ENCODE results near the gene EXOC6. TPM values are rescaled to one million over a fixed set of nuclear protein-coding genes. Genes with fewer than 3 reads are reported as not detected.
"Not testable (repeated sequence)": the region's sequence is repeated elsewhere in the genome, so short reads cannot be mapped to it uniquely, and the experiment has no call there.

The EXOC6 gene
- total RNA-seq, 1 experiment from 2014 or later: 12.9 TPM

DNA sequence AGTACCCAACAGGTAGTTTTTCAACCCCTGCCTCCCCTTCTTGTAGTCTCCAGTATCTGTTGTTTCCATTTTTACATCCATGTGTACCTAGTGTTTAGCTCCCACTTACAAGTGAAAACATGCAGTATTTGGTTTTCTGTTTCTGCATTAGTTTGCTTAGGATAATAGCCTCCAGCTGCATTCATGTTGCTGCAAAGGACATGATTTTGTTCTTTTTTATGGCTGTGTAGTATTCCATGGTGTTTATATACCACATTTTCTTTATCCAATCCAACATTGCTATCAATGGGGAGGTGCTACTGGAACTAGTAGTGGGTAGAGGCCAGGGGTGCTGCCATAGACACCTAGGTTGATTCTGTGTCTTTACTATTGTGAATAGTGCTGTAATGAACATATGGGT, 104.3 kb downstream of the EXOC6 start:
- H3K4me1 ChIP-seq (ENCODE audit: control insufficient read depth in 1 of 2, insufficient read depth in 2 of 2, low read length in 2 of 2); H3K27me3 ChIP-seq (ENCODE audit: insufficient read depth, low read length); intact Hi-C loops (cut with micrococcal nuclease); H3K79me2 ChIP-seq (ENCODE audit: insufficient read depth, low read length); H3K9me3 ChIP-seq (ENCODE audit: control insufficient read depth in 1 of 2, insufficient read depth in 1 of 2, low read depth in 1 of 2, low read length in 2 of 2); H4K20me1 ChIP-seq (ENCODE audit: insufficient read depth); RAD21 ChIA-PET (ENCODE audit: low non-redundant PET in 1 of 2, low total read pairs in 2 of 2, uncharacterized antibody in 2 of 2, unreplicated experiment in 2 of 2); H3K4me3 ChIP-seq (replicated peaks in 1 of 2; ENCODE audit: low read depth in 1 of 2, low read length in 2 of 2); H3K9ac ChIP-seq (ENCODE audit: low read length); ATAC-seq; H3K9me2 ChIP-seq (ENCODE audit: insufficient read depth); H3K4me2 ChIP-seq (ENCODE audit: low read length); DNase-seq (ENCODE audit: low read depth, low spot score); CTCF ChIA-PET; BruUV-seq (replicated peaks); POLR2A ChIA-PET; H3K27ac ChIP-seq (ENCODE audit: low read depth, low read length); H2AFZ ChIP-seq (ENCODE audit: low read depth, low read length, poor library complexity, severe bottlenecking); H3K36me3 ChIP-seq (ENCODE audit: control insufficient read depth in 1 of 2, insufficient read depth in 2 of 2, low read length in 2 of 2): not testable (repeated sequence)

- Histone ChIP-seq H3K27ac (ENCODE audit: low read depth, low read length) (no peak overlapping the region), H3K4me3 (replicated peaks in 1 of 2; ENCODE audit: low read depth in 1 of 2, low read length in 2 of 2) (no peak overlapping the region), H3K36me3 (ENCODE audit: control insufficient read depth in 1 of 2, insufficient read depth in 2 of 2, low read length in 2 of 2) (no peaks in the 10 kb centered on the region), H4K20me1 (ENCODE audit: insufficient read depth) (no peaks in the 10 kb centered on the region), H3K27me3 (ENCODE audit: insufficient read depth, low read length) (no peaks in the 10 kb centered on the region), H3K9ac (ENCODE audit: low read length) (no peak overlapping the region), H3K9me3 (ENCODE audit: control insufficient read depth in 1 of 2, insufficient read depth in 1 of 2, low read depth in 1 of 2, low read length in 2 of 2) (no peaks in the 10 kb centered on the region), H3K4me2 (ENCODE audit: low read length) (no peak overlapping the region), H3K9me2 (ENCODE audit: insufficient read depth) (no peaks in the 10 kb centered on the region), H3K79me2 (ENCODE audit: insufficient read depth, low read length) (no peaks in the 10 kb centered on the region), H3K4me1 (ENCODE audit: control insufficient read depth in 1 of 2, insufficient read depth in 2 of 2, low read length in 2 of 2) (no peaks in the 10 kb centered on the region), H2AFZ (ENCODE audit: low read depth, low read length, poor library complexity, severe bottlenecking) (no peak overlapping the region)
- POLR2A ChIA-PET: no interaction called here
- DNase-seq (ENCODE audit: low read depth, low spot score): no peak
- BruUV-seq (replicated peaks): no TSS peak
- TF ChIP-seq, protein P1, sequence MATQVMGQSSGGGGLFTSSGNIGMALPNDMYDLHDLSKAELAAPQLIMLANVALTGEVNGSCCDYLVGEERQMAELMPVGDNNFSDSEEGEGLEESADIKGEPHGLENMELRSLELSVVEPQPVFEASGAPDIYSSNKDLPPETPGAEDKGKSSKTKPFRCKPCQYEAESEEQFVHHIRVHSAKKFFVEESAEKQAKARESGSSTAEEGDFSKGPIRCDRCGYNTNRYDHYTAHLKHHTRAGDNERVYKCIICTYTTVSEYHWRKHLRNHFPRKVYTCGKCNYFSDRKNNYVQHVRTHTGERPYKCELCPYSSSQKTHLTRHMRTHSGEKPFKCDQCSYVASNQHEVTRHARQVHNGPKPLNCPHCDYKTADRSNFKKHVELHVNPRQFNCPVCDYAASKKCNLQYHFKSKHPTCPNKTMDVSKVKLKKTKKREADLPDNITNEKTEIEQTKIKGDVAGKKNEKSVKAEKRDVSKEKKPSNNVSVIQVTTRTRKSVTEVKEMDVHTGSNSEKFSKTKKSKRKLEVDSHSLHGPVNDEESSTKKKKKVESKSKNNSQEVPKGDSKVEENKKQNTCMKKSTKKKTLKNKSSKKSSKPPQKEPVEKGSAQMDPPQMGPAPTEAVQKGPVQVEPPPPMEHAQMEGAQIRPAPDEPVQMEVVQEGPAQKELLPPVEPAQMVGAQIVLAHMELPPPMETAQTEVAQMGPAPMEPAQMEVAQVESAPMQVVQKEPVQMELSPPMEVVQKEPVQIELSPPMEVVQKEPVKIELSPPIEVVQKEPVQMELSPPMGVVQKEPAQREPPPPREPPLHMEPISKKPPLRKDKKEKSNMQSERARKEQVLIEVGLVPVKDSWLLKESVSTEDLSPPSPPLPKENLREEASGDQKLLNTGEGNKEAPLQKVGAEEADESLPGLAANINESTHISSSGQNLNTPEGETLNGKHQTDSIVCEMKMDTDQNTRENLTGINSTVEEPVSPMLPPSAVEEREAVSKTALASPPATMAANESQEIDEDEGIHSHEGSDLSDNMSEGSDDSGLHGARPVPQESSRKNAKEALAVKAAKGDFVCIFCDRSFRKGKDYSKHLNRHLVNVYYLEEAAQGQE (IDR thresholded peaks at IDR 0.05; ENCODE audit: low read depth): no peak
- no peak for TF ChIP-seq MAX (IDR thresholded peaks at IDR 0.05)
- TF ChIP-seq RAD21 (IDR thresholded peaks at IDR 0.05; ENCODE audit: low read depth): no peak
- no peak for TF ChIP-seq EZH2phosphoT487 (IDR thresholded peaks at IDR 0.05; ENCODE audit: borderline replicate concordance)
- TF ChIP-seq ZBTB33 (IDR thresholded peaks at IDR 0.05; ENCODE audit: extremely low read depth, insufficient replicate concordance, low read length): no peak
- no peak for TF ChIP-seq TCF7L2 (IDR thresholded peaks at IDR 0.05; ENCODE audit: borderline replicate concordance, extremely low read depth, insufficient read depth, insufficient read length)
- no peak for TF ChIP-seq CBX3 (IDR thresholded peaks at IDR 0.05; ENCODE audit: low read depth)
- TF ChIP-seq JUND (IDR thresholded peaks at IDR 0.05): no peak
- no peak for TF ChIP-seq POLR2AphosphoS5 (IDR thresholded peaks at IDR 0.05; ENCODE audit: low read depth, low read length)
- TF ChIP-seq SP1 (IDR thresholded peaks at IDR 0.05; ENCODE audit: low read depth): no peak
- TF ChIP-seq, protein P2, sequence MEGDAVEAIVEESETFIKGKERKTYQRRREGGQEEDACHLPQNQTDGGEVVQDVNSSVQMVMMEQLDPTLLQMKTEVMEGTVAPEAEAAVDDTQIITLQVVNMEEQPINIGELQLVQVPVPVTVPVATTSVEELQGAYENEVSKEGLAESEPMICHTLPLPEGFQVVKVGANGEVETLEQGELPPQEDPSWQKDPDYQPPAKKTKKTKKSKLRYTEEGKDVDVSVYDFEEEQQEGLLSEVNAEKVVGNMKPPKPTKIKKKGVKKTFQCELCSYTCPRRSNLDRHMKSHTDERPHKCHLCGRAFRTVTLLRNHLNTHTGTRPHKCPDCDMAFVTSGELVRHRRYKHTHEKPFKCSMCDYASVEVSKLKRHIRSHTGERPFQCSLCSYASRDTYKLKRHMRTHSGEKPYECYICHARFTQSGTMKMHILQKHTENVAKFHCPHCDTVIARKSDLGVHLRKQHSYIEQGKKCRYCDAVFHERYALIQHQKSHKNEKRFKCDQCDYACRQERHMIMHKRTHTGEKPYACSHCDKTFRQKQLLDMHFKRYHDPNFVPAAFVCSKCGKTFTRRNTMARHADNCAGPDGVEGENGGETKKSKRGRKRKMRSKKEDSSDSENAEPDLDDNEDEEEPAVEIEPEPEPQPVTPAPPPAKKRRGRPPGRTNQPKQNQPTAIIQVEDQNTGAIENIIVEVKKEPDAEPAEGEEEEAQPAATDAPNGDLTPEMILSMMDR (IDR thresholded peaks at IDR 0.05 in 2 of 3, conservative IDR thresholded peaks at IDR 0.05 in 1 of 3; ENCODE audit: borderline replicate concordance in 1 of 3, insufficient read depth in 1 of 3, low read depth in 2 of 3, low read length in 2 of 3): no peak
- intact Hi-C loops (cut with micrococcal nuclease): no loop called here
- CTCF ChIA-PET: no interaction called here
- RAD21 ChIA-PET (ENCODE audit: low non-redundant PET in 1 of 2, low total read pairs in 2 of 2, uncharacterized antibody in 2 of 2, unreplicated experiment in 2 of 2): no interaction called here
- no peak for ATAC-seq
Measured at GRCh38 chr10:92957223-92958010, 109.1 kb downstream of the EXOC6 start.
